SJSA1 (cell line): ENCODE results near the gene NCBP1. TPM values are rescaled to one million over a fixed set of nuclear protein-coding genes. Genes with fewer than 3 reads are reported as not detected.

Source experiments
- DNase-seq, 2 experiments: peaks; one replicate each; pipeline ENCODE4 v3.0.0-alpha.2; 2015 to 2020; ENCODE audit warnings: low spot score in 2 of 2, low read depth in 1 of 2
- H3K27ac ChIP-seq: fragments of 250-450 bp; sonication (Bioruptor Pico); 2 replicates; pipeline ENCODE4 v1.5.1; 2020; ENCODE audit warnings: mild to moderate bottlenecking, moderate library complexity
- H3K27me3 ChIP-seq: fragments of 250-450 bp; sonication (Bioruptor Pico); replicated peaks from 2 replicates; pipeline ENCODE4 v1.5.1; 2020; ENCODE audit warnings: mild to moderate bottlenecking, moderate library complexity
- H3K36me3 ChIP-seq: fragments of 250-450 bp; sonication (Bioruptor Pico); 2 replicates; pipeline ENCODE4 v1.5.1; 2020; ENCODE audit warnings: mild to moderate bottlenecking
- H3K4me1 ChIP-seq: fragments of 250-450 bp; sonication (Bioruptor Pico); replicated peaks from 2 replicates; pipeline ENCODE4 v1.6.1; 2021; ENCODE audit warnings: mild to moderate bottlenecking
- H3K4me3 ChIP-seq: fragments of 250-450 bp; sonication (Bioruptor Pico); 2 replicates; pipeline ENCODE4 v1.5.1; 2020; ENCODE audit warnings: mild to moderate bottlenecking
- H3K9me3 ChIP-seq: fragments of 250-450 bp; sonication (Bioruptor Pico); replicated peaks from 2 replicates; pipeline ENCODE4 v1.5.1; 2020; ENCODE audit warnings: mild to moderate bottlenecking
- total RNA-seq: library from RNA; depleted of rRNA; stranded (reverse); fragments of >200 nt; shearing (Covaris generic); gene quantifications from 2 replicates; pipeline ENCODE4 v1.2.3, GENCODE V29; 2014

NCBP1 gene
- total RNA-seq, 1 experiment from 2014 or later, result 43.7 TPM

- DNase-seq, result no peak
- Histone ChIP-seq H3K36me3 (peaks cover 95% of the 10 kb centered on the region), H3K4me3 (no peak overlapping the region), H3K27ac (no peak overlapping the region), H3K9me3 (no peaks in the 10 kb centered on the region), H3K4me1 (no peaks in the 10 kb centered on the region), H3K27me3 (no peaks in the 10 kb centered on the region)
Observed at GRCh38 chr9:97666907-97667686, 33.5 kb downstream of the NCBP1 start.

DNA sequence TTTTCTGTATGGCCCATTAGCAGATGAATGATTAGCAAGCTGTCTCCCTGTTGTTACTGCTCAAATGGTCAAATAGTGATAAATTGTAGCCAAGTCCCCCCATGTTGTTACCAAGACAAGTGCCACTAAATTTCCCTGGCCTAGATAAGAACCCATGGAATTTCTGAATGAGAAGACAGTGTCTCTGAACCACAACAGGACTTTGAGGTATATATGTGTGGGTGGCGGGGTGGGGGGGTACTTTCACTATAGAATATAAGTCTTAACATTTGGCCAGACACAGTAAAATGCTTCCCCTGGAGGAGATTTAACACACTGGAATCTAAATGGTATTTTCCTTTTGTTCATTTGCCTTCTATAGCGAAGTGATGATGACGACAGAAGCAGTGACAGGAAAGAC lies 34.9 kb downstream of the NCBP1 start:
- H3K4me1 ChIP-seq, result no peaks in the 10 kb centered on the region
- no peak overlapping the region for H3K4me3 ChIP-seq
- no peaks in the 10 kb centered on the region for H3K9me3 ChIP-seq
- no peak overlapping the region for H3K27ac ChIP-seq
- DNase-seq, result no peak
- no peaks in the 10 kb centered on the region for H3K27me3 ChIP-seq
- peaks cover 95% of the 10 kb centered on the region for H3K36me3 ChIP-seq

DNA sequence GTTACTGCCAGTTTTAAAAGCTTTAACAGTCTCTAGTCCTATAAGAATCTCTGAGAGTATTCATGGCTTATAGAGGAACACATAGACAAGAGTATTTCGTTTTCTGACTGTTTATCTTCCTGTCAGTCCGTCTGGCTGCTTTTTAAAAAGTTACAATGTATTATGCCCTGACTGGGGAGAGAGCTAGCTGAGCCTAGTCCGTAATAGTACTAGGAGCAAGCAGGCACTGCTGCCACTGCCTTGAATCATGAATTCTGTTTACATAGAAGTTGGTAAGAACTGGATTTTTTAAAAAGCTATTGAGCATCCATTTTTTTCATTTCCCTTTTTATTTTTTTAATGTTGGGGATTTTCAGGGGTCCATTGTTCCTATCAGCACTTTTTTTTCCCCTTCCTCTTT lies 37.0 kb downstream of the NCBP1 start:
- DNase-seq, result no peak
- H3K9me3 ChIP-seq, result no peaks in the 10 kb centered on the region
- H3K36me3 ChIP-seq, result peaks cover 96% of the 10 kb centered on the region

GRCh38 chr9:97672403-97672802 lies 38.8 kb downstream of the NCBP1 start:
- Histone ChIP-seq H3K9me3 (no peaks in the 10 kb centered on the region), H3K27ac (no peak overlapping the region), H3K4me3 (no peak overlapping the region), H3K36me3 (peaks cover 84% of the 10 kb centered on the region), H3K4me1 (no peaks in the 10 kb centered on the region), H3K27me3 (no peaks in the 10 kb centered on the region)
- DNase-seq, result no peak

More for the DNA sequence above, 37.0 kb downstream of the NCBP1 start:
- Histone ChIP-seq H3K27ac (no peak overlapping the region), H3K4me3 (no peak overlapping the region), H3K27me3 (no peaks in the 10 kb centered on the region), H3K4me1 (no peaks in the 10 kb centered on the region)

GRCh38 chr9:97673922-97674321 lies 40.3 kb downstream of the NCBP1 start:
- DNase-seq, result no peak
- no peak overlapping the region for H3K4me3 ChIP-seq
- no peaks in the 10 kb centered on the region for H3K27me3 ChIP-seq
- no peak overlapping the region for H3K27ac ChIP-seq
- H3K4me1 ChIP-seq, result no peaks in the 10 kb centered on the region
- no peaks in the 10 kb centered on the region for H3K9me3 ChIP-seq
- H3K36me3 ChIP-seq, result peaks cover 80% of the 10 kb centered on the region

DNA sequence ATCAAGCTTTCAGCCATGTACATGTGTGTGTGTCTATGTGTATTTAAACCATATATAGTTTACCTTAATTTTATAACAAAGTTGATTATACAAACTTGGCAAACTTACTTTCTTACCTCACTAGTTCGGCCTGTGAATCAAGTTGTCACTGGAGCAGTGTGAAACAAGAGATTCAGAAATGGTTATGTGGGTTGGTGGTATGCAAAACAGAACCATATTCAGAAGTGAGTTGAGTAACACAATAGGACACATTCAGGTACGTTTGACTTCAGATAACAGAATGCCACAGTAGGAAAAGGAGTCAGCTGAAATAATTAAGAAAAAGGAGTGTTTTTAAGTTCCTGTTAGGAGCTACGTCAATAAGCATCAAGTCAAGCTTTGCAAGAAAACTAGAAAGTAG lies 42.0 kb downstream of the NCBP1 start:
- no peaks in the 10 kb centered on the region for H3K9me3 ChIP-seq
- no peak overlapping the region for H3K4me3 ChIP-seq
- no peaks in the 10 kb centered on the region for H3K27me3 ChIP-seq
- H3K27ac ChIP-seq, result no peak overlapping the region
- H3K4me1 ChIP-seq, result no peaks in the 10 kb centered on the region
- no peak for DNase-seq
- peaks cover 74% of the 10 kb centered on the region for H3K36me3 ChIP-seq

DNA sequence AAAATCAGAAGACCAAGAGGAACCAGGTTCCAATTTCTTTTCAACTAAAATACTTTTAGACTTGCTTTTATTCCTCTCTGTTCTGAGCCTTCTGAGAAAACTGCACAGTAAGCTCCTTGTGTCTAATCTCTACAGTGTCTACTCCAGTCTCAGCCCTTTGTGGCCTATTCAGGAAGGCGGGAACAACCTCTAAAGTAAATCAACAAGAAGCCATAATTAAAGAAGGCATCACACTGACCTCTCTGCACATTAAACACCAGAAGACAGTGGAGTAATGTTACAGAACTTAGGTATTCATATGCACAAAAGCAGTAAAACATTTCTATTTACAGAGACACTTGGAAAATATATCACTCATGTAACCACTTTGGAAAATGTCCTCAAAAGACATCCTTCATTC lies 48.6 kb downstream of the NCBP1 start:
- H3K9me3 ChIP-seq, result no peaks in the 10 kb centered on the region
- H3K36me3 ChIP-seq, result peaks cover 67% of the 10 kb centered on the region
- H3K4me3 ChIP-seq, result no peak overlapping the region
- no peaks in the 10 kb centered on the region for H3K4me1 ChIP-seq
- no peak overlapping the region for H3K27ac ChIP-seq
- DNase-seq, result no peak
- H3K27me3 ChIP-seq, result no peaks in the 10 kb centered on the region

- Histone ChIP-seq H3K4me1 (no peaks in the 10 kb centered on the region), H3K9me3 (no peaks in the 10 kb centered on the region), H3K27ac (no peak overlapping the region), H3K27me3 (no peaks in the 10 kb centered on the region), H3K36me3 (peaks cover 50% of the 10 kb centered on the region), H3K4me3 (no peak overlapping the region)
- no peak for DNase-seq
Observed at GRCh38 chr9:97688654-97689053, 55.0 kb downstream of the NCBP1 start.

- Histone ChIP-seq H3K36me3 (peaks cover 42% of the 10 kb centered on the region), H3K9me3 (no peaks in the 10 kb centered on the region), H3K27me3 (no peaks in the 10 kb centered on the region), H3K4me1 (no peaks in the 10 kb centered on the region), H3K4me3 (no peak overlapping the region), H3K27ac (no peak overlapping the region)
- no peak for DNase-seq
Observed at GRCh38 chr9:97689401-97690180, 56.0 kb downstream of the NCBP1 start.

DNA sequence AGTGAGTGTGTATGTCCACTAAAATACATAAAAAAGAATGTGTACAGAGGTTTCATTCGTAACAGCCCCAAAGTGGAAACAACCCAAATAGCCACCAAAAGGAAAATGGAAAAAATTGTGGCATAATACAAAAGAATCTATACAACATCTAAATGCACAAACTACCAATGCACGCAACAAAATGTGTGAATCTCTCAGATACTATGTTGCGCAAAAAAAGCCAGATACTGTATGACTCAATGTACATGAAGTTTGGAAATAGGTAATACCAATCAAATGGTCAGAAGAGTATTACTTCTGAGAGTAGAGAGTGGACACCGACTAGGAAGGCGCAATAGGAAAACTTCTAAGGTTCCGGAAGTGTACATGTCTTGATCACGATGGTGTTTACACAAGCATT lies 61.1 kb downstream of the NCBP1 start:
- H3K27me3 ChIP-seq, result no peaks in the 10 kb centered on the region
- H3K4me1 ChIP-seq, result peaks cover 22% of the 10 kb centered on the region
- H3K36me3 ChIP-seq, result peaks cover 23% of the 10 kb centered on the region
- no peaks in the 10 kb centered on the region; the same call in 1 of the 2 replicates for H3K9me3 ChIP-seq
- H3K27ac ChIP-seq, result no peak overlapping the region
- H3K4me3 ChIP-seq, result no peak overlapping the region
- DNase-seq, result no peak

DNA sequence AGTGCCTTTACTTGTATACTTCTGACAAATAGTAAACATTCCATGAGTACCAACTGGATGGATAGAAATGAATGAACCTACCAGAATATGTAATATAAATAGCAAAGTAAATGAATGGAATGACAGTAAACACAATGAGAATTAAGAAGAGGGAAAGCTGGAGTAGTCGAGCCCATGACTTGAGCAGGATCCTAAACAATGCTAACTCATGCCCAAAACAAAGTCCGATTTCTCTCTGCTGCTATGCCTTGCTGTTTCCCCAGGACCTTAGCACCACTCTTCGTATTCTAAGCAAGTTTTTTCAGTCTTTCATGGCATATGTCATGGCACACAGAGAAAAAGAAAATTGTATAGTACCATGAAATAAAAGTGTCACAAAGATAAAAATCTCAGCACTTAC lies 61.8 kb downstream of the NCBP1 start:
- Histone ChIP-seq H3K9me3 (no peaks in the 10 kb centered on the region; the same call in 1 of the 2 replicates), H3K36me3 (peaks cover 17% of the 10 kb centered on the region), H3K27ac (no peak overlapping the region), H3K4me3 (no peak overlapping the region), H3K4me1 (peaks cover 22% of the 10 kb centered on the region), H3K27me3 (no peaks in the 10 kb centered on the region)
- no peak for DNase-seq

DNA sequence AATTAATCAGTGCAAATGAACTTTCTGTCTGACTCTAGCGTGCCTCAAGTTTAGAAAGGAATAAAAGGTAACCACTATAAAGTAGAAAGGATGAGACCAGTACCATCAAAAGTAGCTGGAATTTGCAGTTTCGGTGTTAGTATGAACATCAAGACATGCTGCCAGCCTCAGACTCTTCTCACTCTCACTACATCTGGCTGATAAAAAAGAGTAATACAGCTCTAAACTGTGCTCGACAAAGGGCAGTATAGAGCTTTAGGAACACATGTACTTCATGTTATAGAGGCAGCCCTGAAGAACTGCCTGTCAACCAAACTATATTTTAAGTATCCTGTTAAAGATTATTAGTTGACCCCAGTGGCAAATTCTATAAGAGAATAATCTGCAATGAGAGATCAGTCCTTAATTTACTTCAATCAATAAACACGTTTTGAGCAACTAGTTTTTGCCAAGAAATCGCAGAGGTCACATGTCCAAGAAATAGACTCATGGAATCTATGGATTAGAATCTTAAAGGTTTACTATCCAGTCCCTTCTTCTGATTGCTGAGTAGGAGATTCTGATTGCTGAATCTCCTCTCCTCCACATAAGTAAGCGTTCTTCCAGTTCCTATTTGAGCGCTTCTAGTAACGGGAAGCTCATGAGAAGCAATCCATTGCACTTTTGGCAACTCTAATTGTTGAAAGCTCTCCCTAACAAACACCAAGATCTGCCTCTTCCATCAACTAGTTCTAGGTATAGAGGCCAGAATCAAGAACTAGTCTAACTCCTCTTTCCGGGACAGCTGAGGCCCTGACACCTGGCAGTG lies 62.6 kb downstream of the NCBP1 start:
- Histone ChIP-seq H3K36me3 (peaks cover 8% of the 10 kb centered on the region; the same call in 1 of the 2 replicates), H3K4me3 (peak overlapping the region; percentile 71), H3K27ac (no peak overlapping the region; the same call in 1 of the 2 replicates), H3K4me1 (peaks cover 22% of the 10 kb centered on the region), H3K27me3 (no peaks in the 10 kb centered on the region), H3K9me3 (no peaks in the 10 kb centered on the region; the same call in 1 of the 2 replicates)
- DNase-seq, result no peak

DNA sequence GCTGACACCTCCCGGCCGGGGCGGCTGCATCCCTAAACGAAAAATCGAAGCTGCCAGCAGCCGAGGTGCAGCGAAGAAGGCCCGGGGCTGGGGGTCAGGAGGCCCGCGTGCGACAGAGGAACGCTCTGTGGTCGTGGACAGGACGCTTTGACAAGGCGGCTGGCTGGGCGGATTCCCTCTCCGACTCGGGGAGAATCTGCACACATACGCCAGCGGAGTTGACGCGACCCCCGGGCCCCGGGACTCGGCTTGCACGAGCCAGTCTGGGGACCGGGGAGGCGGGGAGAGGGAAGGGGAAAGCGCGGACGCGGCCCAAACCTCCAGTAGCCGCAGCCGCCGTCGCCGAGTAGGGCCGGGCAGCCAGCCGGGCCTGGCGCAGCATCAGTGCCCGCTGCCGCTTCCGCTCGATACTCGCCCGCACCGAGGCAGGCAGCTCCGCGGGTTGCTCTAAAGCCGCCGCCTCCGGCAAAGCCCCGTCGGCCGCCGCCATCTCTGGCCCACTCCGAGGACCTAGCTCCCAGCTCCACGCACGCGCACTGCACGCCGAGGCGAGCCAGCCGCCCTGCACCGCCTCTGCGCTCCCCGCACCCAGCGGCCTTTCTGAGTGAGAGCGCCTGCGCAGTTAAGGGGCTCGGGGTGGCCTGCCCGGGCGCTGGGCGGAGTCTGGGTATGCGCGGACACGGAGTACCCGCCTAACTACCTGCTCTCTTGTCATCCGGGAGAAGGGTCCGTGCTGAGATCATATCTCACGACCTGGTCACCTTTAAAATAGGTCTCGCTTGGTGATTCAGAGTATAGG lies 63.4 kb downstream of the NCBP1 start, which contains the start of gene XPA:
TSS of gene XPA (minus strand) at position 538 of the 799 bp plus-strand sequence. CDS start at position 490, 48 bp downstream.
- H3K4me3 ChIP-seq, result peak within 1 kb of the TSS; percentile 71
- no peaks in the 10 kb centered on the region for H3K27me3 ChIP-seq
- no peaks in the 10 kb centered on the region; the same call in 1 of the 2 replicates for H3K9me3 ChIP-seq
- peaks cover 5% of the 10 kb centered on the region; the same call in 1 of the 2 replicates for H3K36me3 ChIP-seq
- H3K27ac ChIP-seq, result peak within 1 kb of the TSS; percentile 14; the same call in 1 of the 2 replicates
- H3K4me1 ChIP-seq, result peaks cover 22% of the 10 kb centered on the region
- DNase-seq, result peak; percentile 85 to 96
